B cell (primary cell): ENCODE results near the gene GMPPB. TPM values are rescaled to one million over a fixed set of nuclear protein-coding genes. Genes with fewer than 3 reads are reported as not detected.

Experiments
- ATAC-seq: fragments of 200-7000 bp; cut with Tn5 transposase; one replicate; pipeline ENCODE4 v1.10.0; 2021; ENCODE audit warnings: low read depth, mild to moderate bottlenecking, moderate number of reproducible peaks, moderate library complexity
- CTCF ChIA-PET: fragments of 350-600 bp; sonication (Branson Sonifier 250); formaldehyde crosslinking; loops from one replicate; lab custom pipeline; 2021; ENCODE audit warnings: antibody characterized with exemption, inconsistent platforms; lab: Charles Lee
- POLR2A ChIA-PET: fragments of 350-600 bp; sonication (Branson Sonifier 250); formaldehyde crosslinking; loops from one replicate; lab custom pipeline; 2021; ENCODE audit warnings: antibody characterized with exemption; lab: Charles Lee
- DNase-seq: peaks from one replicate; pipeline ENCODE4 v3.0.0; 2013
- H2AFZ ChIP-seq: 2 replicates; pipeline ENCODE4 v1.6.1; 2012; ENCODE audit warnings: mild to moderate bottlenecking, low read depth, low read length; ENCODE audit not compliant: insufficient read depth, poor library complexity, severe bottlenecking
- H3K27ac ChIP-seq, 2 donors: 1 replicate in 1 of 2; 2 replicates in 1 of 2; pipeline ENCODE4 v1.5.1; 2012 to 2013; ENCODE audit warnings: low read length in 2 of 2, mild to moderate bottlenecking in 2 of 2, moderate library complexity in 1 of 2
- H3K27me3 ChIP-seq, 4 experiments: fragments of 200-600 bp in 1 of 4; sonication (generic) in 1 of 4; replicated peaks in 1 of 4; 1 replicate in 2 of 4; 2 replicates in 2 of 4; pipeline versions ENCODE4 v1.6.1 to v1.7.0; 2013 to 2016; ENCODE audit warnings: low read length in 3 of 4, mild to moderate bottlenecking in 2 of 4, mixed read lengths in 1 of 4, moderate library complexity in 1 of 4; ENCODE audit not compliant: insufficient read depth in 4 of 4, control insufficient read depth in 3 of 4; ENCODE audit errors: control extremely low read depth in 1 of 4
- H3K36me3 ChIP-seq, 2 experiments: replicated peaks in 1 of 2; 1 replicate in 1 of 2; 2 replicates in 1 of 2; pipeline versions ENCODE4 v1.6.1 to v1.7.1; 2013; ENCODE audit warnings: low read length in 1 of 2; ENCODE audit not compliant: insufficient read depth in 2 of 2, control insufficient read depth in 1 of 2; ENCODE audit errors: control extremely low read depth in 1 of 2, extremely low read depth in 1 of 2
- H3K4me1 ChIP-seq, 2 donors: fragments of 200-600 bp in 1 of 2; sonication (generic) in 1 of 2; 1 replicate in 1 of 2; 2 replicates in 1 of 2; pipeline versions ENCODE4 v1.5.1 to v1.6.1; 2013 to 2017; ENCODE audit warnings: low read length in 2 of 2; ENCODE audit not compliant: control insufficient read depth in 2 of 2, insufficient read depth in 2 of 2
- H3K4me2 ChIP-seq: replicated peaks from 2 replicates; pipeline ENCODE3; 2012; ENCODE audit warnings: mild to moderate bottlenecking, low read depth, low read length; ENCODE audit not compliant: poor library complexity, severe bottlenecking
- H3K4me3 ChIP-seq, 5 experiments: fragments of 200-600 bp in 1 of 5; sonication (generic) in 1 of 5; 1 replicate in 3 of 5; 2 replicates in 2 of 5; pipeline versions ENCODE4 v1.5.1 to v1.7.0; 2011 to 2016; ENCODE audit warnings: low read length in 4 of 5, mild to moderate bottlenecking in 4 of 5, low read depth in 2 of 5, control low read depth in 1 of 5, moderate library complexity in 1 of 5; ENCODE audit not compliant: insufficient read depth in 1 of 5; ENCODE audit errors: control extremely low read depth in 1 of 5, extremely low read depth in 1 of 5
- H3K79me2 ChIP-seq: fragments of 200-600 bp; sonication (generic); one replicate; pipeline ENCODE4 v1.6.0; 2016; ENCODE audit warnings: low read length; ENCODE audit not compliant: control insufficient read depth, insufficient read depth
- H3K9ac ChIP-seq: fragments of 200-600 bp; sonication (generic); 2 replicates; pipeline ENCODE4 v1.6.1; 2017; ENCODE audit warnings: mild to moderate bottlenecking, low read length, moderate library complexity
- H3K9me3 ChIP-seq, 3 donors: one replicate each; pipeline versions ENCODE4 v1.6.1 to v1.7.1; 2013; ENCODE audit warnings: low read length in 2 of 3; ENCODE audit not compliant: control insufficient read depth in 2 of 3, insufficient read depth in 1 of 3; ENCODE audit errors: control extremely low read depth in 1 of 3
- H4K20me1 ChIP-seq: 2 replicates; pipeline ENCODE4 v1.6.0; 2012; ENCODE audit warnings: mild to moderate bottlenecking, low read length; ENCODE audit not compliant: insufficient read depth, control insufficient read depth, poor library complexity, severe bottlenecking
- H3K27ac Mint-ChIP-seq: one replicate; pipeline ENCODE4 v1.8.0; 2021; ENCODE audit warnings: mixed read lengths
- H3K27me3 Mint-ChIP-seq: one replicate; pipeline ENCODE4 v1.8.0; 2021; ENCODE audit warnings: mixed read lengths
- H3K4me1 Mint-ChIP-seq: one replicate; pipeline ENCODE4 v1.8.0; 2021; ENCODE audit warnings: mixed read lengths
- H3K4me3 Mint-ChIP-seq: one replicate; pipeline ENCODE4 v1.8.0; 2021; ENCODE audit warnings: mixed read lengths
- H3K9me3 Mint-ChIP-seq: one replicate; pipeline ENCODE4 v1.8.0; 2022; ENCODE audit warnings: mixed read lengths; ENCODE audit not compliant: insufficient read depth
- CTCF ChIP-seq: fragments of 200-600 bp; IDR thresholded peaks from one replicate; pipeline ENCODE4 v1.8.0; 2022; ENCODE audit warnings: antibody characterized with exemption, mild to moderate bottlenecking
- EZH2 ChIP-seq: IDR thresholded peaks from 2 replicates; pipeline ENCODE4 v1.6.1; 2012; ENCODE audit warnings: borderline replicate concordance, low read depth, mild to moderate bottlenecking, moderate library complexity, low read length; ENCODE audit not compliant: insufficient read depth, poor library complexity, severe bottlenecking
- WGBS: methylation state at CpG from one replicate; pipeline ENCODE4 v1.1.5; 2013; ENCODE audit warnings: missing lambda C conversion rate; ENCODE audit not compliant: insufficient coverage; 5-methylcytosine and 5-hydroxymethylcytosine counted together
- intact Hi-C: fragments of 100-400 bp; cut with micrococcal nuclease; formaldehyde crosslinking; loops from one replicate; pipeline ENCODE4 v1.10.0; 2022
- polyA plus RNA-seq: library from polyadenylated mRNA; depleted of rRNA; stranded (reverse); fragments of >200 nt; gene quantifications from 2 replicates; pipeline ENCODE4 v1.2.3, GENCODE V29; 2012
- total RNA-seq, 2 donors: library from RNA; stranded (reverse); fragments of 120-200 nt in 1 of 2; gene quantifications; 1 replicate in 1 of 2; 2 replicates in 1 of 2; pipeline versions ENCODE4 v1.2.3 to v1.2.4, GENCODE V29; 2013 to 2022

The GMPPB gene
- total and polyA plus RNA-seq, 2 donors (not counting 1 experiment from before 2014, with no cell fraction given) = 31.4 to 32.5 TPM

- Histone ChIP-seq H3K27ac (no peak overlapping the region), H3K4me1 (peaks cover 1 to 12% of the 10 kb centered on the region in 2 donors), H3K9ac (no peak overlapping the region), H3K9me3 (no peaks in the 10 kb centered on the region), H3K36me3 (peaks cover 0 to 5% of the 10 kb centered on the region in 2 experiments), H4K20me1 (no peaks in the 10 kb centered on the region), H3K79me2 (peaks cover 3% of the 10 kb centered on the region), H3K27me3 (no peaks in the 10 kb centered on the region), H3K4me2 (no peak overlapping the region), H3K4me3 (no peak overlapping the region), H2AFZ (no peak overlapping the region)
- peaks cover 5% of the 10 kb centered on the region for H3K4me1 Mint-ChIP-seq
- CTCF ChIA-PET = no interaction called here
- intact Hi-C loops = no loop called here
- no peaks in the 10 kb centered on the region for H3K27me3 Mint-ChIP-seq
- ATAC-seq = no peak
- WGBS = 90% methylated on average over 16 of the region's 25 CpGs
- no peak overlapping the region for H3K27ac Mint-ChIP-seq
- DNase-seq = peak; percentile 17
- no peaks in the 10 kb centered on the region for H3K9me3 Mint-ChIP-seq
- TF ChIP-seq EZH2 = no peak
- TF ChIP-seq CTCF = no peak
- no peak overlapping the region for H3K4me3 Mint-ChIP-seq
- POLR2A ChIA-PET = no interaction called here
Measured at GRCh38 chr3:49713336-49714105, 10.2 kb downstream of the GMPPB start.

- H3K27ac ChIP-seq = no peak overlapping the region
- ChIA-PET CTCF (no interaction called here), POLR2A (no interaction called here)
- H3K4me1 Mint-ChIP-seq = peaks cover 4% of the 10 kb centered on the region
- no peak overlapping the region for H2AFZ ChIP-seq
- no peak overlapping the region for H3K4me3 ChIP-seq
- H3K27me3 ChIP-seq = no peaks in the 10 kb centered on the region
- H4K20me1 ChIP-seq = no peaks in the 10 kb centered on the region
- H3K4me1 ChIP-seq = peaks cover 0 to 8% of the 10 kb centered on the region in 2 donors
- H3K9me3 Mint-ChIP-seq = no peaks in the 10 kb centered on the region
- H3K9me3 ChIP-seq = no peaks in the 10 kb centered on the region
- DNase-seq (peak; percentile 18), ATAC-seq (no peak)
- H3K4me2 ChIP-seq = no peak overlapping the region
- no peak overlapping the region for H3K9ac ChIP-seq
- TF ChIP-seq EZH2 (no peak), CTCF (no peak)
- H3K27ac Mint-ChIP-seq = no peak overlapping the region
- no peak overlapping the region for H3K4me3 Mint-ChIP-seq
- 51% methylated on average over 7 of the region's 7 CpGs for WGBS
- H3K27me3 Mint-ChIP-seq = no peaks in the 10 kb centered on the region
- intact Hi-C loops = no loop called here
- H3K79me2 ChIP-seq = no peaks in the 10 kb centered on the region
- H3K36me3 ChIP-seq = peaks cover 0 to 5% of the 10 kb centered on the region in 2 experiments
Measured at GRCh38 chr3:49712631-49713317, 11.0 kb downstream of the GMPPB start.
